SK-N-SH treated with all-trans-retinoic acid at 6 μM for 48 hours (cell line): ENCODE measurements around the gene SP9.

Experiments
- ARNTL ChIP-seq: fragments of 450-650 bp; formaldehyde crosslinking; IDR thresholded peaks from 2 replicates; pipeline ENCODE4 v1.5.0; 2020; ENCODE audit warnings: low read depth, mild to moderate bottlenecking, moderate library complexity, borderline replicate concordance
- CREB5 ChIP-seq: fragments of 250-450 bp; sonication (Bioruptor Pico); IDR thresholded peaks from 2 replicates; pipeline ENCODE4 v1.5.1; 2020; ENCODE audit warnings: low read depth, mild to moderate bottlenecking, moderate library complexity
- CSRNP3 ChIP-seq: fragments of 250-450 bp; sonication (Bioruptor Pico); IDR thresholded peaks from 2 replicates; pipeline ENCODE4 v1.5.1; 2021; ENCODE audit warnings: mild to moderate bottlenecking, moderate library complexity
- ESRRG ChIP-seq: fragments of 250-450 bp; sonication (Bioruptor Pico); IDR thresholded peaks from 2 replicates; pipeline ENCODE4 v1.6.1; 2021; ENCODE audit warnings: mild to moderate bottlenecking
- GLIS3 ChIP-seq: fragments of 250-450 bp; sonication (Bioruptor Pico); IDR thresholded peaks from 2 replicates; pipeline ENCODE4 v1.5.0; 2020; ENCODE audit warnings: mild to moderate bottlenecking, moderate library complexity
- PATZ1 ChIP-seq: fragments of 250-450 bp; sonication (Bioruptor Pico); IDR thresholded peaks from 2 replicates; pipeline ENCODE4 v1.8.0; 2020; ENCODE audit warnings: mild to moderate bottlenecking, moderate library complexity, borderline replicate concordance
- PPARA ChIP-seq: fragments of 250-450 bp; sonication (Bioruptor Pico); IDR thresholded peaks from 2 replicates; pipeline ENCODE4 v1.5.0; 2020; ENCODE audit warnings: mild to moderate bottlenecking, borderline replicate concordance
- RARB ChIP-seq: fragments of 250-450 bp; sonication (Bioruptor Pico); IDR thresholded peaks from 2 replicates; pipeline ENCODE4 v1.8.0; 2021; ENCODE audit warnings: mild to moderate bottlenecking, moderate library complexity
- SNAI2 ChIP-seq: fragments of 250-450 bp; sonication (Bioruptor Pico); IDR thresholded peaks from 2 replicates; pipeline ENCODE4 v1.5.0; 2020; ENCODE audit warnings: mild to moderate bottlenecking, moderate library complexity
- TCF4 ChIP-seq: fragments of 250-450 bp; sonication (Bioruptor Pico); IDR thresholded peaks from 2 replicates; pipeline ENCODE4 v1.8.0; 2021; ENCODE audit warnings: mild to moderate bottlenecking, moderate library complexity, borderline replicate concordance
- ZC3H10 ChIP-seq: fragments of 250-450 bp; sonication (Bioruptor Pico); IDR thresholded peaks from 2 replicates; pipeline ENCODE4 v1.5.1; 2021; ENCODE audit warnings: mild to moderate bottlenecking, moderate library complexity
- ZFP3 ChIP-seq: fragments of 250-450 bp; sonication (Bioruptor Pico); IDR thresholded peaks from 2 replicates; pipeline ENCODE4 v1.5.0; 2020; ENCODE audit warnings: mild to moderate bottlenecking, moderate library complexity
- ZFP30 ChIP-seq: fragments of 450-650 bp; formaldehyde crosslinking; IDR thresholded peaks from 2 replicates; pipeline ENCODE4 v1.5.0; 2022; ENCODE audit warnings: mild to moderate bottlenecking, moderate library complexity

GRCh38 chr2:174330945-174331594 lies 3.7 kb upstream of the SP9 start:
- no peak for TF ChIP-seq ESRRG
- TF ChIP-seq TCF4: no peak
- TF ChIP-seq PATZ1 (CRISPR knock-in tag): no peak
- TF ChIP-seq GLIS3 (CRISPR knock-in tag): no peak
- TF ChIP-seq ZFP3: no peak
- TF ChIP-seq PPARA (CRISPR knock-in tag): no peak
- TF ChIP-seq ZC3H10 (CRISPR knock-in tag): no peak
- TF ChIP-seq CREB5 (CRISPR knock-in tag): no peak
- no peak for TF ChIP-seq ARNTL (CRISPR knock-in tag)
- no peak for TF ChIP-seq SNAI2 (CRISPR knock-in tag)
- TF ChIP-seq RARB (CRISPR knock-in tag): no peak
- no peak for TF ChIP-seq ZFP30 (CRISPR knock-in tag)
- TF ChIP-seq CSRNP3 (CRISPR knock-in tag): no peak
